Stimulated activated memory B cell treated with anti-CD40 and anti-IgM and Interleukin-4, amounts not matched to agents 10 μg/mL and 1 μg/mL and 100 μg/mL, for 72 hours (primary cell): ENCODE measurements around the gene GMNC.

Experiments
- ATAC-seq: fragments of 150-1000 bp; cut with Tn5 transposase; 2 replicates; pipeline ENCODE4 v1.10.0; 2021
- H3K27ac Mint-ChIP-seq: one replicate; pipeline ENCODE4 v1.8.0; 2022; ENCODE audit warnings: mild to moderate bottlenecking, mixed read lengths
- H3K27me3 Mint-ChIP-seq: one replicate; pipeline ENCODE4 v1.8.0; 2022; ENCODE audit warnings: mixed read lengths
- H3K36me3 Mint-ChIP-seq: one replicate; pipeline ENCODE4 v1.8.0; 2022; ENCODE audit warnings: mixed read lengths
- H3K4me1 Mint-ChIP-seq: one replicate; pipeline ENCODE4 v1.8.0; 2022; ENCODE audit warnings: mixed read lengths
- H3K4me3 Mint-ChIP-seq: one replicate; pipeline ENCODE4 v1.8.0; 2022; ENCODE audit warnings: mild to moderate bottlenecking, moderate library complexity, mixed read lengths
- H3K9me3 Mint-ChIP-seq: one replicate; pipeline ENCODE4 v1.8.0; 2022; ENCODE audit warnings: mixed read lengths

GMNC gene

GRCh38 chr3:190810957-190811356 lies 51.5 kb downstream of the GMNC start:
- H3K36me3 Mint-ChIP-seq = no peaks in the 10 kb centered on the region
- H3K9me3 Mint-ChIP-seq = no peaks in the 10 kb centered on the region
- no peak for ATAC-seq
- no peak overlapping the region for H3K27ac Mint-ChIP-seq
- no peaks in the 10 kb centered on the region for H3K4me1 Mint-ChIP-seq
- H3K27me3 Mint-ChIP-seq = peaks cover 10% of the 10 kb centered on the region
- no peak overlapping the region for H3K4me3 Mint-ChIP-seq

GRCh38 chr3:190809351-190809750 lies 53.1 kb downstream of the GMNC start:
- H3K27me3 Mint-ChIP-seq = peaks cover 10% of the 10 kb centered on the region
- no peaks in the 10 kb centered on the region for H3K9me3 Mint-ChIP-seq
- no peak overlapping the region for H3K4me3 Mint-ChIP-seq
- H3K4me1 Mint-ChIP-seq = no peaks in the 10 kb centered on the region
- no peak for ATAC-seq
- H3K27ac Mint-ChIP-seq = no peak overlapping the region
- H3K36me3 Mint-ChIP-seq = no peaks in the 10 kb centered on the region

GRCh38 chr3:190807719-190808375 lies 54.6 kb downstream of the GMNC start:
- Mint-ChIP-seq H3K27me3 (peaks cover 10% of the 10 kb centered on the region), H3K36me3 (no peaks in the 10 kb centered on the region), H3K27ac (no peak overlapping the region), H3K4me1 (no peaks in the 10 kb centered on the region), H3K4me3 (no peak overlapping the region), H3K9me3 (no peaks in the 10 kb centered on the region)
- ATAC-seq = no peak
